ENCODE measurements around the gene WNT5B.

Gene WNT5B

DNA sequence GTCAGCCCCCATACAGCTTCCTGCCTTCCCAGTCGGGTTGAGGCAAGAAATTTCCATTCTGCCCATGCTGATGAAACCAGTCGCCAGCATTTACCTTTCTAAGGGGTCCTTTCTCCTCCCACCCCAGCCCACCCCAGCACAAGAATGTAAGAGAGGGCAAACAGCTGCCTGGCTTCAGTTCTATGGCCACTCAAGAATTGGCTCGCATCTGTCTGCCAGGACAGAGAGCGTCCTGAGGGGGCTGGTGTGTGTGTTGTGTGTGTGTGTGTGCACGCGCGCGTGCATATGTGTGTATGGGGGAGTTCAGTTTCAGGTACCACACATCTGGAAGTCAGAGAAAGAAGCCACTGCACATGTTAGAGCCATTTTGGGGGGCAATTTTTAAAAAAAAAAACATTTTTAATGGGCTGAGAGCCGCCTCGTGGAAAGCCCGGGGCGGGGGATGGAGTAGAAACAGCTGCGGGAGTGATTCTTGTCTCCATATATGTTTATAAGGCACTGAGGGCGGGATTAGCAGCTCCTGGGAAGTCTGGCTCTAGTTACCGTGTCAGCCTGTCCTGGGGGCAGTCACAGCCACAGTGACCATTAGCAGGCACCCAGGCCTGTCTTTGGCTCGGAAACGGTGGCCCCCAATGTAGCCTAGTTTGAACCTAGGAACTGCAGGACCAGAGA, at the start of gene WNT5B:
Gene WNT5B (plus strand): TSS at position 566 of the 672 bp plus-strand sequence. CDS start 2,124 bp downstream, outside the sequence.
- DNase-seq (ENCODE audit: low spot score), result no peak

DNA sequence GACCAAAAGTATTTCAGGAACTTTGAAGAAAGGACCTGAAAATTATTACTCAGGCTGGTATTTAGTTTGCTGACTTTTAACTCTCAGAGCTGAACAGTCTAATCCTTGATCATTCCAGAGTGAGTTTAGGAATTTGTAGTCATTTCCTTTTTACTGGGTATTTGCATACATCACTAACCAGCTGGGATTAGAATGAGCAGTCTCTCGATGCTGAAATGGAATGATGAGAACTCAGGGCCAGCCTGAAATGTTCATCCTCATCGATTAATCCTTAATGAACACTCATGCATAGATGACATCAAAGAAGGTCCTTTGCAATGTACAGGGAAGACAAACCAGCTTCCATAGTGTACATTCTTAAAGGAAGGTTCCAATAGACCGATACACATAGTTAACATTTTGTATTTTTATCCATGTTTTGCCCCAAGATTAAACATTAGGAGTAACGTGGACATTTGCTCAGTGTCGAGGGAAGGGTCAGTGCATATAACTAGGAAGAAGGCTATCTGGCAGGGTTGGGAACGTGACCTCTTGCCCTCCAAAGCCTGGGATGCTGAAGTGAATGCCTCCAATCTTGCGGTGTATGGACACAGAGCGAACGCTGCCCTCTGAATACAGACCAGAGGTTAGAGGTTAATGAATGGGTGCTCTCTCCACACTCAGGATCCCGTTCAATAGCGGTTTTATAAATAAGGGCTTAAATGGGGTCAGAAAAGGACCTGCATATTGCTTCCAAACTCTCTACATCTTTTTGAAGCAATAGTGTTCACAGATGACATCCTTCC, 49.2 kb upstream of the WNT5B start:
- DNase-seq (ENCODE audit: low spot score), result no peak

DNA sequence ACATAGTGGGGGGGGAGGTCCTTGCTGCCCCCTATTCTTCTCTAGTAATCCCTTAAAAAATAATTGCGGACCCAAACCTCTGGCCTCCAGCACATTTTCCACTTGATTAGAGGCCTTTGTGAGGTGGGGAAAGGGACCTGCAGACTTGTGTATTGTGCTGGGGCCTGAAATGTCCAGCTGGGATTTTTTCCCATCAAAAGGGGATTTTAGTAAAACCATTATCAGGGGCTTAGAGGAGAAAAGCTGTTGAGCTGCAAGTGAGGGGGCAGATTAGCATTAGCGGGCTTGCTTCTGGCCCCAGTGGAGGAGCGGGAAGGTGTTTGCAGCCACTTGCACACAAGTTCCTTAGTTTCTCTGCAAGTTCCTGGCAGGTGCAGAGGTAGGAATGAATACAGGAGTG, 48.5 kb upstream of the WNT5B start:
- no peak for DNase-seq (ENCODE audit: low spot score)

DNA sequence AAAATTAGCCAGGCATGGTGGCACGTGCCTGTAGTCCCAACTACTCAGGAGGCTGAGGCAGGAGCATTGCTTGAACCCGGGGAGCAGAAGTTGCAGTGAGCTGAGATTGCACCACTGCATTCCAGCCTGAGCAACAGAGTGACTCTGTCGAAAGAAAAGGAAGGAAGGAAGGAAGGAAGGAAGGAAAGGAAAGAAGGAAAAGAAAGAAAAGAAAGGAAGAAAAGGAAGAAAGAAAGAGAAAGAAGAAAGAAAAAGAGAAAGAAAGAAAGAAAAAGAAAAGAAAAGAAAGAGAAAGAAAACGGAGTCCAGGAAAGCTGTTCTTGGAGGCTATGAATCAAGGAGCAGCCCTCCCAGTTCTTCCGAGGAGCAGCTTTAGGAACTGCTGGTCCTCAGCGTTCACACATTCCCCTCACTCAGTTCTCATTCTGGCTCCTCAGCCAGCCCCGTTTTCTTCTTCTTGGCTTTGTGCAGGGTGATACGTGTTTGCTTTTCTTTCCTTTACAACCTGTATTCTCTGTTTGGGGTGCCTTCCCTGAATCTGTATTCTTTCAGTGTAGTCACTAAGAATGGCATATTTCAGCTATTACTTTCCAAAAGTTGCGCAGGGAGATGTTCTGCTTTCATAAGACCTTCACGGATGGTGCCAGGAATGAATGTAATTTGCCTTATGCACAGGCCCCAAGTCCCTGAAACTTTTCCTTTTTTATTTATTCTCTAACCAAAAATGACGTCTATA, 46.9 kb upstream of the WNT5B start:
- no peak for DNase-seq (ENCODE audit: low spot score)

DNA sequence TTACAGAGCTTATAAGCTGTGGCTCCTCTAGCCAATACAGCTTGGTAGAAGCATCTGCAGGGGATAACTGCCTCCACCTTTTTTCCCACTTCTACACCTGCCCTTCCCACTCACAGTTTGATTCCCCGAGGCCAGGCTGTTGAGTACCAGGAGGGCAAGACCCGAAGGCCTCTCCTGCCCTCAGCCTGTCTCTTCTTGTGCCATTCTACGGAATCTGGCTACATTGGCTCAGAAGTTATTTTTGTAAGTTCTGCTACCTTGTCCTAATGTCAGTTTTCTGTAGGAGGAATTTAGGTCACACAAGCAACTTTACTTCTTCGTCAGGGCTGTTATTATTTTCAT, 46.4 kb upstream of the WNT5B start:
- DNase-seq (ENCODE audit: low spot score), result no peak

DNA sequence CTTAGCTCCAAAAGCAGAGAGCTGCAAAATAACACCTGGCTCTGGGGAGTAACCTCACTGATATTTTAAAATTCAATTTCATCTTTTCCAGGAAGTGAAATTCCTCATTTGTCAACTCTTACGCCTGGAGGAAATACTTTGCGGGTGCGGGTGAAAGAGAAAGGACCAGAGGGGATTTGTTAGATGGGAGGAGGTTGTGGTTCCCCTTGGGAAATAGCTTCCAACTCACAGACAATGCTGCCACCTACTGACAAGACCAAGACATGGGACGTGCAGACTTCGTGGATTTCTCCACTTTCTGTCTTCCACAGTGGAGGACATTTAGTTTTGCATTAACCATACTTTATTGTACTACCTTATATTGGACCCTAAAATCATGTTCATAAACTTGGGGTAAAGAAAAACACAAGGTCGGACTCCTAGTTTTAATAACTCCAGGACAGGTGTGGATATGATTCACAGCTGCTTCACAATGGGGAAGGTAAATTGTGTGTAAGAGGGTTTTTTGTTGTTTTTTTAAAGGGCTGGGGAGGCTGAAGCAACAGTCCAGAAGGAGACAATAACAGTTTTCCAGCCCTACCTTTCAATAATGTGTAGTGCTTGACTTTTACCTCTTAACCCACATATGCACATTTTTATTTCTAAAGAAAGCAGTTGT, 45.5 kb upstream of the WNT5B start:
- DNase-seq (ENCODE audit: low spot score), result peak; percentile 81

DNA sequence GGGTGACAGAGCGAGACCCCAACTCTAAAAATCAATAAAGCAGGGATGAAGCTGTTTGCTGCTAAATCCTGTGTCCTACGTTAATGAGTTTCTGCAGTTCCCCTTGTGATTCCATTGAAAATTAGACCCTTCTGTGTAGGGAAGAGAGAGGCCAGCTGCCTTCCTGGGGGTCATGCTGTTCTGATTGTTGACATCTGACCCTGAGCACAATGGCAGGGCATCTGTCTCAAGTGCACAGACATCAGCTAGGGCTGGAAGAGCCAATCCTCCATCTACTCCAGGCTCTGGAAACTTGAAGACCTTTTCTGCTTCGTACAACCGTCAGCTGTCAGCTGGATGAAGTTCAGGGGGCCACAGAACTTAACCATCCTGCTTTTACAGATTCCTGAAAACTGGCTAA, 44.7 kb upstream of the WNT5B start:
- no peak for DNase-seq (ENCODE audit: low spot score)

DNA sequence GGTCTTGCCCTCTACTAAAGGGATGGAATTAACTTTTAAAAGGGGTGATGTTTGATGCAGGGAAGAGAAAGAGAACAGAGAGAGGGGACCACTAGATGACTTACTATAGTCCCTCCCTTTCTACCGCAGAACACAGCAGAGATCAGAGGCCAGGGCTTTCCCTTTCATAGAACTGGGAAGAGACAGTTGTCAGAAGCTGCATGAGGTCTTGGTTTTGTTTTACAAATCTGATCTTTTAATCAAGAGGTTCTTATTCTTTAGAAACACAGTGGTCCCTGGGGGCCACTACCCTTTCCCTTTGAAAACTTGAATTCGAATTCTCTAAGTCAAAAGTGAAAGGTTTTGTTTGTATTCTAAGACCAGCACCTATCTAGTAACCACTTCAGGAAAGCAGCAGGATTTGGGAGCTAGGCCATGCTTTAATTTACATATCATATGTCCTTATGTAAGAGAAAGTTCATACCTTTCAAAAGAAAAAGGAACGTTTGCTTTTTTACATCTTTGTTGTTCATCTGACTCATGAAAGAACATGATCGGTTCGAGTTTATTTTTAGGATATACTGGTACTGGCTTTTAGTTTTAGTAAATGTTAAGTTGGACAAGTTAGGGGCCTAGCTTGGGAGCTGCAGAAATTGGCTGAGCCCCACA, 41.0 kb upstream of the WNT5B start:
- no peak for DNase-seq (ENCODE audit: low spot score)

DNA sequence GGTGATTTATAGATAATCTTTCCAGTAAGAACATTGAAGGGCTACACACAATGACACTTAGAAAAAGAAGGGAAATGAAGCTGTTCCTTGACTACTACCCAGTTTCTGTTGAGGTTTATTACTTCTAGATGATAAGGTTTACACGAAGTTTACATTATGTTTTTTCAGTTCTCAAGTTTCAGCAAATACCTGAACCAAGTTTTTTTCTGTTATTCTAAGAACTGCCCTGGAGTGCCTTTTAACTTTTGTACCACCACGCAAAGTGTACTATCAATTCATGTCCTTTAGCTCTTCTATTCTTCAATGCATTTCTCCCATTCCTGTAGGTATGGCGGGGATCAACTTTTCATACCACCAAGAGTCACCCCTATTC, 40.5 kb upstream of the WNT5B start:
- no peak for DNase-seq (ENCODE audit: low spot score)

DNA sequence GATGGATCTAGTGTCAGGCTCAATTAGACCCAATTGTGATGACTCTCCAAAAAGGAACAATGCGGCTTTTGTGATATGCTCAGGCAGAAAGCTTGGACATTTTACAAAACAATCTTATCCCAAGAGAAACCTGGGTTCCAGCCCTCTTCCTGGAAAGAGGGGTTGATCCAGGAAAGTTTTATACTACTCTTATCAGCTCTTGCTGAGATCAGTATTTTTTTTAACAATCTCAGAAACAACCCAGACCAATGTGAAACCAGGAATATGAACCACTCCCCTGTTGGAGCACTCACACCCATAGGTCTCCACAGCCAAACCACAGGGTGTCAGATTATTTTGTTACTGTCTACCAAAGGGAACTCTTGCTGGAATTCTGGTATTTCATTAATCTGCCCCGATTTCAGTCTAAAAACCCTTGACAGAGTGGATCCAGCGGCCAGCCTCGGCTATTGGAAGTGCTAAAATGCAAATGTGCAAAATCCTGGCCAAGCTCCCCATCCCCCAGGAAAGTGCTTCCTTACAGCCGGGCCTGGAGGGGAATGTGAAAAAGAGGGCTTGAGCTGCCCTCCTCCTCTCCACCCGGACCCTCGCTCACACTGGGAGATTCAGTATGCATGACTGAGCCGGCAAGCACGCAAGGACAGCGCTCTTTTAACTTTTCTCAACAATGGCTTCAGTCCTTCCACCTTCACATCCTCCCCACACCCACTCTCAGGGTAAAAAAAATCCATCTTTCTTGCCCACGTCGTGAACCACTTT, 38.6 kb upstream of the WNT5B start:
- no peak for DNase-seq (ENCODE audit: low spot score)

DNA sequence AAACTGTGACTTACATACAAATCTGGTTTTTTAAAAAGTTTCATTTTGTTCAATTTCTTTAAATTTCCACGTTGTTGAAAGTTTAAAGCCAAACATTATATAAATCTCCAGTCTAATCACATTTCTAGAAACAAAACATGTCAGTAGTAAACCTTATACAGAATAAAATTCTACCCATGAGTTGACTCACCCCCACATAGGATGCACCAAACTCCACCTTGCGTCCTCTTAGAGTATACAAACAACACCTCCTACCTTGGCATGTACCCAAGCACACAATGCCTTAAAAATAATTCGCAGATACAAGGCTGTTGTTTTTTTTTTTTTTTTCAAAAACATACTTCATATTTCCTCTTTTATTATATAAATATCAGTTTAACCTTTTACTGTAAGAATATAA, 38.0 kb upstream of the WNT5B start:
- no peak for DNase-seq (ENCODE audit: low spot score)

DNA sequence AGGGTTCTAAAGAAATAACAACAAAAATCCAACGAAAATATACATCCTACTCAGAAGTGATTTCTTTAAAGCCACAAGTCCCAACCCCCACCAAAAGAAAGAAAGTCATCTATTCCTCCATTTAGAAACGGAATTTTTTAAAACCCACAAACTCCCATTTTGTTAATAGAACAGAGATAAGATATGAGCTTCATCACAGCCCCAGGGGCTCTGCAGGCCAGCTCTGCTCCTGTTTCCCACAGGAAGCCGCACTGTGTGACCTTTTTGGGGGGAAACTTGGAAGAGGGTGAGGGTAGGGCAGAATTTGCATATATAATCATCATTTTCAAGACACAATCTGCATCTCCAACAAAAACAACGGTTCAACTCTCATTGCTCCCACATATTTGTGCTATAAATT, 37.5 kb upstream of the WNT5B start:
- no peak for DNase-seq (ENCODE audit: low spot score)

DNA sequence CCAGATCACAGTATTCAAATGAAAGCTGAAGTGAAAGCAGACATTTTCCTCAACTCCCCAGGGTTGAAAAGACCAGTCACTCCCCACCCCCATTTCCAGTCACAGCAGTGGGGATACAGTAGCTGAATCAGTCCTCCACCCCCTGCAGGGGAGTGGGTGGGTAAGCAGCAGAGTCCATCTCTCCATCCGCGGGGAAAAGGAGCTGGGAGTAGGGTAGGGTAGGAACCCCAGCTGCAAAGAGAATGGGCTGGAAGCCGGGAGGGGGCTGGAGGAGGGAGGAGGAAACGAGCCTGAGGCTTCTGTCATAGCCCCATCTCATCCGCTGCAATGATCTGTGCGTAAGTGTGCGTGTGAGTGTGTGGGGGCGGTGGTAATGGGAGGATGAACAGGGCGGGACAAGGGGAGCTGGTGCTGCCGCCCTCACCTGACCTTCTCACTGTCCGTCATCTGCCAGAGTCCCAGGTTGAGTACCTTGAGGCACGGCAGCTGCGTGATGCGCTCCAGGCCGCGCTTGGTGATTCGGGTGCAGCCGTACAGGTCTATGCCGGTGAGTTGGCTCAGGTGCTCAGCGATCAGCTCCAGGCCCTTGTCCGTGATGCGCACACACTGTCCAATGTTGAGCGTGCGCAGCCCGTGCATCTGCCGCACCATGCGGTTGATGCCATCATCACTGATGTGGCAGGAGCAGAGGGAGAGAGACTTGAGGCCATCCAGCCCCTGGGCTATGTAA, 36.4 kb upstream of the WNT5B start:
- no peak for DNase-seq (ENCODE audit: low spot score)

DNA sequence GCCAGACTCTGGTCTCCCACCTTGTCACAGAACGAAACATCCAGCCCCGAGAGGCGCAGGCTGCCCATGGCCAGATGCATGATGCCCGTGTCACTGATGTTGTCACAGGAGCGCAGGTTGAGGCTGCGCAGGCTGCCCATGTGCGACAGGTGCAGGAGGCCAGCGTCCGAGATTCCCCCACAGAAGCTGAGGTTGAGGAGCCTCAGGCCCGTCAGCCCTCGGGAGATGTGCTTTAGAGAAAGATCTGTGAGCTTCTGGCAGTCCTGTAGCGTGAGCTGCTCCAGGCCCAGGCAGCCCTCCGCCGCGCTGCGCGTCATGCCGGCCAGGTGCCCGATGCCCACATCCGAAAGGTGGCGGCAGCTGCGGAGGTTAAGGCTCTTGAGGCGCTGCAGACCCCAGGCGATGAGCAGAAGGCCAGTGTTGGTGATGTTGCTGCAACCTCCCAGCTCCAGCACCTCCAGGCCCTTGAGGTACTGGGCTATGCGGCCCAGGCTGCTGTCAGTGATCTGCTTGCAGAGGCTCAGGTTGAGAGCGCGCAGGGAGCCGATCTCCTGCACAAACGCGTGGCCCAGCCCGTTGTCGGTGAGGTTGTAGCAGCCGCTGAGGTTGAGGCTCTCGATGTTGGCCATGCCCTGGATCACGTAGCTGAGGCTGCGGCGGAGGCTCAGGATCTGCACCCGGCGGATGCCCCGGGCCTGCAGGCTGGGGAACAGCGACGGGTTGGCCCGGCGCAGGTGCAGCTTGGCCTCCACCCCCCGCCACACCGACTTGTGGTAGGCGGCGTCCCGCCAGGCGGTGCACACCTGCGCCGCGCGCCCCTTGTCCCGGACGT, 35.6 kb upstream of the WNT5B start:
- DNase-seq (ENCODE audit: low spot score), result no peak

DNA sequence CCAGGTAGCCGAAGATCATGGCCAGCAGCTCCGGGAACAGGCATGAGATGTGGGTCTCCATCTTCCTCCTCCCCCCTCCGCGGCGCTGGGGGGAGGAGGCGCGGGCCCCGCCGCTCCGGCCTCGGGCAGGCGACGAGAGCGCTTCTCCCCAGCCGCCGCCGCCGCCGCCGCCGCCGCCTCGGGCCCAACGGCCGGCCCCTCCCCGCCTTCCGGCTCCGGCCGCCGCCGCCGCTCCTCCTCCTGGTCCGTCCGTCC, 35.1 kb upstream of the WNT5B start:
- DNase-seq (ENCODE audit: low spot score), result no peak

DNA sequence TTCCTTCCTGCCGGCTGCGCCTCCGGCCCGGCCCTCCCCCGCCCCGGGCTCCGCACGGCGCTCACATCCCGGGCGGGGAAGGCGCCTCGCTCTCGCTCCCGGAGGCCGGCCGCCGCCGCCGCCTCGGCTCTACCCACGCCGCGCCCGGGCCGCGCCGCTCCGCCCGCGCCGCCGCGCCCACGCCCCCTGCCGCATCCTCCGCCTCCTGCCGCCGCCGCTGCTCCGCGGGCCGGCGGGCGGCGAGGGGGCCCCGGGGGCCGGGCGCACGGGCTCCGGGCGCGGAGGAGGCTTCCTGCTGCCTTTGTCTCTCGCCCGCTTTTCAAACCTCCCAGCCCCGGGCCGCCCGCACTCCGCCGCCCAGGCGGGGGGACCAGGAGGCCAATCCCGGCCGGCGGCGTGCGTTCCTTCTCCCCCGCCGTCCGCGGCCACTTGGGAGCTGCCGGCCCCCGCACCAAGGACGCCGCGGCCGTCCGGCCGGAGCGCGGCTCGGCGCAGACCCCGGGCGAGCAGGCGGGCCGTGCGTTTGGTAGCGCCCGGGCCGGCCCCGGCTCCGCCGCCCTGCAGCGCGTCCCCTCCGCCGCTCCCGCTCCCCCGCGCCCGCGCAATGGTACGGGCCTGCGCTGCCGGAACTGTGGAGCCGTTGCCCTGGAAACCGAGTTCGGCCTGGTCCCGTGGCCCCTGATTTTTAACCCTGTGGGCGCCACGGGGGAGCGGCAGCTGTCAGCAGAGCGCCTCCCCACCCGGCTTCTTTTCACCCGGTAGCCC, 34.6 kb upstream of the WNT5B start, which contains the start of gene FBXL14:
Gene FBXL14 (minus strand): TSS at position 321 of the 765 bp plus-strand sequence. CDS start 515 bp downstream, outside the sequence.
- DNase-seq (ENCODE audit: low spot score), result peak; percentile 78

DNA sequence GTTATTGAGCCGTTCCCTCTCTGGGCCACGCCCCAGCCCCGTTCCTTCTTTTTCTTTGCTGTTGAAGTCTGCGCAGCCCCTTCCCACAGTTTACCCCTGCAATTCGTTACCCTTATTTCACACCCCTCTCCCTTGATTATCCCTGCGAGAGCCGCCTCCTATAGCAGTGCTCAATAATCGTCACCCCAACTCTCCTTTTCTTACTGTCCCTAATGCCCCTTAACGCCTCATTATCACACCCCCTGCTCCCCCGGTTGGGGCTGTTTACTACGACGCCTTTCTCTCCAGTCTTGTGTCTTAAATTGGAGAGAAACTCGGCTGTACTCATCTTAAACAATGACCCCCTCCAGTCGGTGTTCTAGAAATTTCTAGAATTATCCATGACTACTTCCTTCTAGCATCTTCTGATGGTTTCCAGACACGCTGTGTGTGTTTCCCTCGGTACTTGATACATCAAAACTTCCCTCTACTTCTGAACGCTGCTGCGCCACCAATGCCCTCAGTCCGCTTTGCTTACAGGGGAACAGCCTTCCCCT, 33.9 kb upstream of the WNT5B start:
- no peak for DNase-seq (ENCODE audit: low spot score)

DNA sequence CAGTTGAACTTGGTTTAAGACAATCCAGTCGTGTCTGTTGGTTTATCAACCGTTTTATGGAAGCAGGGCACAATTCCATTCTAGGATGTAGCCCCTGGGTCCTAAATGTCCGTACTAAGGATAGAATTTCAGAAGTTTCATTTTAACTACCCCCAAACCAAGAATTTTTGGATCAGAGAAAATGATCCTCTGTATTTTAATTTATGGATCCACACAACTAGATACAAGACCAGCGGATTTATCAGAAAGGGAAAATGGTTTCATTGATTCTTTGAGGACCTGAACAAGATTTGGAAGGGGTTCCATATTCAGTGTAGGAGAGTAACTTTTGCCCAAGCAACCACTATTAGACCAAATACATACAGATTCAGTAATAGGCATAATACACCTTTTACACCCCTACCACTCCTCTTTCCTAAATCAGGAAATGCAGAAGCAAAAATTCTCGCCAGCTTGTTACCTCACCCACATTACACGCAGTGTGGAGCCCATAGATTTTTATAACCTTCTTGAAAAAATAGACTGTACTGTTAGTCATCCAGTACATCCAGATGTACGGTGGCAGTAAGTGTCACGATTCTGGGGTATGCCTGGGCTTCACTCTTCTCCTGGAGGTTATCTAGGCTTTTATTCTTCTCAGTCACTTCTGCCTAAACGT, 33.2 kb upstream of the WNT5B start:
- DNase-seq (ENCODE audit: low spot score), result no peak

All from kidney capillary endothelial cell (primary cell).